Osteocyte (in vitro differentiated cells): ENCODE results near the gene CSGALNACT2. TPM values are rescaled to one million over a fixed set of nuclear protein-coding genes. Genes with fewer than 3 reads are reported as not detected.

Experiments
- DNase-seq: peaks from one replicate; pipeline ENCODE4 v3.0.0; 2021; ENCODE audit warnings: mixed read lengths; ENCODE audit not compliant: unreplicated experiment; ENCODE audit errors: extremely low spot score
- H3K27ac Mint-ChIP-seq: one replicate; pipeline ENCODE4 v1.8.0; 2021; ENCODE audit warnings: mild to moderate bottlenecking, mixed read lengths; ENCODE audit not compliant: unreplicated experiment
- H3K27me3 Mint-ChIP-seq: one replicate; pipeline ENCODE4 v1.8.0; 2021; ENCODE audit warnings: mixed read lengths; ENCODE audit not compliant: unreplicated experiment
- H3K36me3 Mint-ChIP-seq: one replicate; pipeline ENCODE4 v1.8.0; 2021; ENCODE audit warnings: mixed read lengths; ENCODE audit not compliant: unreplicated experiment
- H3K4me1 Mint-ChIP-seq: one replicate; pipeline ENCODE4 v1.8.0; 2021; ENCODE audit warnings: mixed read lengths; ENCODE audit not compliant: unreplicated experiment
- H3K4me3 Mint-ChIP-seq: one replicate; pipeline ENCODE4 v1.8.0; 2021; ENCODE audit warnings: mild to moderate bottlenecking, moderate library complexity, mixed read lengths; ENCODE audit not compliant: unreplicated experiment
- H3K9me3 Mint-ChIP-seq: one replicate; pipeline ENCODE4 v1.8.0; 2021; ENCODE audit warnings: mixed read lengths; ENCODE audit not compliant: unreplicated experiment
- total RNA-seq: library from RNA; stranded (reverse); gene quantifications from 2 replicates; pipeline ENCODE4 v1.2.1, GENCODE V29; 2021
- TF ChIP-seq, protein P1 (sequence below): fragments of 200-600 bp; sonication (generic); IDR thresholded peaks from 2 replicates; pipeline ENCODE4 v1.5.0; 2021; ENCODE audit warnings: antibody characterized with exemption, mild to moderate bottlenecking, moderate library complexity

The CSGALNACT2 gene
- total RNA-seq, 1 donor from 2014 or later: 36.6 TPM

- TF ChIP-seq, protein P1, sequence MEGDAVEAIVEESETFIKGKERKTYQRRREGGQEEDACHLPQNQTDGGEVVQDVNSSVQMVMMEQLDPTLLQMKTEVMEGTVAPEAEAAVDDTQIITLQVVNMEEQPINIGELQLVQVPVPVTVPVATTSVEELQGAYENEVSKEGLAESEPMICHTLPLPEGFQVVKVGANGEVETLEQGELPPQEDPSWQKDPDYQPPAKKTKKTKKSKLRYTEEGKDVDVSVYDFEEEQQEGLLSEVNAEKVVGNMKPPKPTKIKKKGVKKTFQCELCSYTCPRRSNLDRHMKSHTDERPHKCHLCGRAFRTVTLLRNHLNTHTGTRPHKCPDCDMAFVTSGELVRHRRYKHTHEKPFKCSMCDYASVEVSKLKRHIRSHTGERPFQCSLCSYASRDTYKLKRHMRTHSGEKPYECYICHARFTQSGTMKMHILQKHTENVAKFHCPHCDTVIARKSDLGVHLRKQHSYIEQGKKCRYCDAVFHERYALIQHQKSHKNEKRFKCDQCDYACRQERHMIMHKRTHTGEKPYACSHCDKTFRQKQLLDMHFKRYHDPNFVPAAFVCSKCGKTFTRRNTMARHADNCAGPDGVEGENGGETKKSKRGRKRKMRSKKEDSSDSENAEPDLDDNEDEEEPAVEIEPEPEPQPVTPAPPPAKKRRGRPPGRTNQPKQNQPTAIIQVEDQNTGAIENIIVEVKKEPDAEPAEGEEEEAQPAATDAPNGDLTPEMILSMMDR: no peak
- H3K9me3 Mint-ChIP-seq: no peaks in the 10 kb centered on the region
- peak; percentile 77 for DNase-seq
- H3K4me1 Mint-ChIP-seq: peaks cover 17% of the 10 kb centered on the region
- no peak overlapping the region for H3K4me3 Mint-ChIP-seq
- no peak overlapping the region for H3K27ac Mint-ChIP-seq
- H3K36me3 Mint-ChIP-seq: no peaks in the 10 kb centered on the region
- peaks cover 4% of the 10 kb centered on the region for H3K27me3 Mint-ChIP-seq
Observed at GRCh38 chr10:43126759-43127424, 11.4 kb upstream of the CSGALNACT2 start.

- no peak overlapping the region for H3K4me3 Mint-ChIP-seq
- no peaks in the 10 kb centered on the region for H3K9me3 Mint-ChIP-seq
- DNase-seq: peak; percentile 56
- H3K4me1 Mint-ChIP-seq: peaks cover 16% of the 10 kb centered on the region
- no peaks in the 10 kb centered on the region for H3K36me3 Mint-ChIP-seq
- H3K27ac Mint-ChIP-seq: no peak overlapping the region
- TF ChIP-seq, protein P1: no peak
- peaks cover 4% of the 10 kb centered on the region for H3K27me3 Mint-ChIP-seq
Observed at GRCh38 chr10:43127442-43127841, 10.8 kb upstream of the CSGALNACT2 start.

DNA sequence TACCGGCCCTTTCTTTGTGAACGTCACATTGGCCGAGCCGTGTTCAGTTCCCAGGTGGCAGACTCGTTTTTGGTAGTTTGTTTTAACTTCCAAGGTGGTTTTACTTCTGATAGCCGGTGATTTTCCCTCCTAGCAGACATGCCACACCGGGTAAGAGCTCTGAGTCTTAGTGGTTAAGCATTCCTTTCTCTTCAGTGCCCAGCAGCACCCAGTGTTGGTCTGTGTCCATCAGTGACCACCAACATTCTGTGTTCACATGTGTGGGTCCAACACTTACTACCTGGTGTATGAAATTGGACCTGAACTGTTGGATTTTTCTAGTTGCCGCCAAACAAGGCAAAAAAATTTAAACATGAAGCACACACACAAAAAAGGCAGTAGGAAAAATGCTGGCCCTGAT lies 9.9 kb upstream of the CSGALNACT2 start:
- no peak overlapping the region for H3K27ac Mint-ChIP-seq
- peaks cover 16% of the 10 kb centered on the region for H3K4me1 Mint-ChIP-seq
- no peak overlapping the region for H3K4me3 Mint-ChIP-seq
- DNase-seq: peak; percentile 32
- H3K36me3 Mint-ChIP-seq: no peaks in the 10 kb centered on the region
- H3K9me3 Mint-ChIP-seq: no peaks in the 10 kb centered on the region
- H3K27me3 Mint-ChIP-seq: peaks cover 4% of the 10 kb centered on the region
- TF ChIP-seq, protein P1: no peak

DNA sequence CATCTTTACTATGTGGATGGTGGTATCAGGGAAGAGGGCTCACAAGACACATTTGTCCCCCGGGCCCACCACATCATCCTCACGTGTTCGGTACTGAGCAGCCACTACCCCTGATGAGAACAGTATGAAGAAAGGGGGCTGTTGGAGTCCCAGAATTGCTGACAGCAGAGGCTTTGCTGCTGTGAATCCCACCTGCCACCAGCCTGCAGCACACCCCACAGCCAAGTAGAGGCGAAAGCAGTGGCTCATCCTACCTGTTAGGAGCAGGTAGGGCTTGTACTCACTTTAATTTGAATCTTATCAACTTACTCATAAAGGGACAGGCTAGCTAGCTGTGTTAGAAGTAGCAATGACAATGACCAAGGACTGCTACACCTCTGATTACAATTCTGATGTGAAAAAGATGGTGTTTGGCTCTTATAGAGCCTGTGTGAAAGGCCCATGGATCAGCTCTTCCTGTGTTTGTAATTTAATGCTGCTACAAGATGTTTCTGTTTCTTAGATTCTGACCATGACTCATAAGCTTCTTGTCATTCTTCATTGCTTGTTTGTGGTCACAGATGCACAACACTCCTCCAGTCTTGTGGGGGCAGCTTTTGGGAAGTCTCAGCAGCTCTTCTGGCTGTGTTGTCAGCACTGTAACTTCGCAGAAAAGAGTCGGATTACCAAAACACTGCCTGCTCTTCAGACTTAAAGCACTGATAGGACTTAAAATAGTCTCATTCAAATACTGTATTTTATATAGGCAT lies 9.1 kb upstream of the CSGALNACT2 start:
- Mint-ChIP-seq H3K27ac (peak overlapping the region; percentile 86), H3K4me3 (no peak overlapping the region), H3K27me3 (peaks cover 4% of the 10 kb centered on the region), H3K36me3 (no peaks in the 10 kb centered on the region), H3K9me3 (no peaks in the 10 kb centered on the region), H3K4me1 (peaks cover 16% of the 10 kb centered on the region)
- TF ChIP-seq, protein P1: no peak
- DNase-seq: peak; percentile 80

- TF ChIP-seq, protein P1: no peak
- peak; percentile 81 for DNase-seq
- Mint-ChIP-seq H3K27me3 (peaks cover 4% of the 10 kb centered on the region), H3K9me3 (no peaks in the 10 kb centered on the region), H3K4me3 (no peak overlapping the region), H3K4me1 (peaks cover 18% of the 10 kb centered on the region), H3K36me3 (peaks cover 2% of the 10 kb centered on the region), H3K27ac (no peak overlapping the region)
Observed at GRCh38 chr10:43130770-43131171, 7.5 kb upstream of the CSGALNACT2 start.
